Panc1 (cell line): ENCODE results near the gene YY1.

Experiments
- CTCF ChIP-seq: fragments of 450-650 bp; IDR thresholded peaks from 2 replicates; pipeline ENCODE4 v1.5.1; 2017; ENCODE audit warnings: mild to moderate bottlenecking
- POLR2AphosphoS5 ChIP-seq: IDR thresholded peaks from 2 replicates; pipeline ENCODE4 v1.6.1; 2012; ENCODE audit warnings: mild to moderate bottlenecking, low read depth, low read length, moderate library complexity

DNA sequence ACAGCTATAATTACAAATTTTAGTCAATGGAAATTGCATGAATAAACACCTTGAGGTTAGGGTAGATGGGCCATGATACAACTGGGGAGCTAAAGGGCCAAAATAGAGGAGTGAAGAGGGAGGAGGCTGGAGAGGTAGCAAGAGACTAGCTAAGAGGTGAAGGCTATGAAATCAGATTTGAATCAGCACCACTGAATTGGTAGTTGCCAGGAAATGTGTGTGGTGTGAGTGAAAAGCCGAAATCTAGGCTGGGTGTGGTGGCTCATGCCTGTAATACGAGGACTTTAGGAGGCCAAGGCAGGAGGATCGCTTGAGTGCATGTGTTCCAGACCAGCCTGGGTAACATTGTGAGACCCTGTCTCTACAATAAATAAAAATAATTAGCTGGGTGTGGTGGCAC lies 22.7 kb downstream of the YY1 start:
- TF ChIP-seq CTCF (no peak), POLR2AphosphoS5 (no peak)
